HEK293 (cell line): ENCODE results near the gene ZNF354C.

Experiments
- CTCF ChIA-PET: fragments of 350-600 bp; formaldehyde crosslinking; extraction: SDS; loops from one replicate; lab custom pipeline; 2021; ENCODE audit warnings: antibody characterized with exemption; lab: Yijun Ruan, JAX
- POLR2A ChIA-PET: fragments of 300-600 bp; formaldehyde crosslinking; extraction: SDS; loops from one replicate; lab custom pipeline; 2020; ENCODE audit warnings: antibody characterized with exemption, inconsistent platforms; lab: Yijun Ruan, JAX
- H3K27ac ChIP-seq: fragments of 200-500 bp; sonication (Bioruptor generic); 2 replicates; pipeline ENCODE4 v1.5.1; 2014; ENCODE audit warnings: low read depth, low read length, control low read depth, inconsistent platforms; ENCODE audit errors: extremely low read depth
- H3K36me3 ChIP-seq, 2 experiments: fragments of 200-500 bp in 1 of 2; sonication (Bioruptor generic) in 1 of 2; 1 replicate in 1 of 2; 2 replicates in 1 of 2; pipeline ENCODE4 v1.5.1; 2014 to 2017; ENCODE audit warnings: inconsistent platforms in 2 of 2, low read length in 2 of 2; ENCODE audit not compliant: control insufficient read depth in 2 of 2, insufficient read depth in 1 of 2
- H3K4me1 ChIP-seq: fragments of 200-500 bp; sonication (Bioruptor generic); 2 replicates; pipeline ENCODE4 v1.5.1; 2014; ENCODE audit warnings: mild to moderate bottlenecking, low read length, inconsistent platforms; ENCODE audit not compliant: control insufficient read depth, insufficient read depth
- H3K4me3 ChIP-seq: 2 replicates; pipeline ENCODE4 v1.5.1; 2011; ENCODE audit warnings: low read depth, mild to moderate bottlenecking, control low read depth, low read length, moderate library complexity
- H3K9me3 ChIP-seq: fragments of 200-500 bp; sonication (Bioruptor generic); 2 replicates; pipeline ENCODE4 v1.5.1; 2014; ENCODE audit warnings: low read depth, low read length, inconsistent platforms; ENCODE audit not compliant: control insufficient read depth, insufficient read depth
- KLF10 ChIP-seq: fragments of 450-650 bp; IDR thresholded peaks from 2 replicates; pipeline ENCODE4 v1.5.1; 2018; ENCODE audit warnings: missing biosample characterization, mild to moderate bottlenecking, missing genetic modification characterization
- KLF9 ChIP-seq: fragments of 450-650 bp; formaldehyde crosslinking; IDR thresholded peaks from 2 replicates; pipeline ENCODE4 v1.5.1; 2016; ENCODE audit warnings: missing biosample characterization, missing genetic modification characterization, low read depth
- ZFP37 ChIP-seq: fragments of 450-650 bp; formaldehyde crosslinking; IDR thresholded peaks from 2 replicates; pipeline ENCODE4 v1.5.1; 2016; ENCODE audit warnings: missing biosample characterization, missing genetic modification characterization
- ZFP69B ChIP-seq: fragments of 450-650 bp; formaldehyde crosslinking; IDR thresholded peaks from 2 replicates; pipeline ENCODE4 v1.5.1; 2016; ENCODE audit warnings: missing biosample characterization, missing genetic modification characterization
- ZNF138 ChIP-seq: fragments of 450-650 bp; formaldehyde crosslinking; IDR thresholded peaks from 2 replicates; pipeline ENCODE4 v1.5.1; 2016; ENCODE audit warnings: missing biosample characterization, missing genetic modification characterization, borderline replicate concordance
- ZNF184 ChIP-seq: fragments of 450-650 bp; IDR thresholded peaks from 2 replicates; pipeline ENCODE4 v1.5.1; 2018; ENCODE audit warnings: missing biosample characterization, mild to moderate bottlenecking, missing genetic modification characterization
- ZNF274 ChIP-seq, 2 experiments: fragments of 200-500 bp in 1 of 2; fragments of 450-650 bp in 1 of 2; sonication (Bioruptor generic) in 1 of 2; formaldehyde crosslinking in 1 of 2; IDR thresholded peaks; 2 replicates each; pipeline versions ENCODE4 v1.5.1 to v1.6.1; 2014 to 2016; ENCODE audit warnings: borderline replicate concordance in 1 of 2, inconsistent platforms in 1 of 2, low read length in 1 of 2, missing biosample characterization in 1 of 2, missing genetic modification characterization in 1 of 2
- ZNF398 ChIP-seq: fragments of 450-650 bp; formaldehyde crosslinking; IDR thresholded peaks from 2 replicates; pipeline ENCODE4 v1.5.1; 2017; ENCODE audit warnings: missing biosample characterization, missing genetic modification characterization
- ZNF48 ChIP-seq: fragments of 450-650 bp; formaldehyde crosslinking; IDR thresholded peaks from 2 replicates; pipeline ENCODE4 v1.5.1; 2016; ENCODE audit warnings: missing biosample characterization, missing genetic modification characterization
- ZNF521 ChIP-seq: fragments of 450-650 bp; formaldehyde crosslinking; IDR thresholded peaks from 2 replicates; pipeline ENCODE4 v1.5.1; 2017; ENCODE audit warnings: missing biosample characterization, mild to moderate bottlenecking, missing genetic modification characterization
- ZNF548 ChIP-seq: fragments of 450-650 bp; formaldehyde crosslinking; IDR thresholded peaks from 2 replicates; pipeline ENCODE4 v1.5.1; 2016; ENCODE audit warnings: missing biosample characterization, missing genetic modification characterization
- ZNF561 ChIP-seq: fragments of 450-650 bp; IDR thresholded peaks from 2 replicates; pipeline ENCODE4 v1.5.1; 2018; ENCODE audit warnings: missing biosample characterization, missing genetic modification characterization, borderline replicate concordance
- ZNF626 ChIP-seq: fragments of 450-650 bp; sonication (Bioruptor Pico); formaldehyde crosslinking; IDR thresholded peaks from 2 replicates; pipeline ENCODE4 v1.5.1; 2018; ENCODE audit warnings: missing biosample characterization, missing genetic modification characterization, inconsistent platforms
- ZNF658 ChIP-seq: fragments of 450-650 bp; formaldehyde crosslinking; IDR thresholded peaks from 2 replicates; pipeline ENCODE4; 2016; ENCODE audit warnings: missing biosample characterization, missing genetic modification characterization
- ZNF664 ChIP-seq: fragments of 450-650 bp; formaldehyde crosslinking; IDR thresholded peaks from 2 replicates; pipeline ENCODE4 v1.5.1; 2016; ENCODE audit warnings: missing biosample characterization, missing genetic modification characterization
- ZNF76 ChIP-seq: fragments of 450-650 bp; formaldehyde crosslinking; IDR thresholded peaks from 2 replicates; pipeline ENCODE4; 2016; ENCODE audit warnings: low read depth, missing biosample characterization, missing genetic modification characterization, borderline replicate concordance
- ZSCAN30 ChIP-seq: fragments of 450-650 bp; IDR thresholded peaks from 2 replicates; pipeline ENCODE4 v1.5.1; 2018; ENCODE audit warnings: missing biosample characterization, mild to moderate bottlenecking, missing genetic modification characterization, moderate library complexity
- TF ChIP-seq, protein P1 (sequence below): fragments of 450-650 bp; formaldehyde crosslinking; IDR thresholded peaks from 2 replicates; pipeline ENCODE4 v1.5.1; 2016; ENCODE audit warnings: missing biosample characterization, missing genetic modification characterization, borderline replicate concordance

Gene ZNF354C

DNA sequence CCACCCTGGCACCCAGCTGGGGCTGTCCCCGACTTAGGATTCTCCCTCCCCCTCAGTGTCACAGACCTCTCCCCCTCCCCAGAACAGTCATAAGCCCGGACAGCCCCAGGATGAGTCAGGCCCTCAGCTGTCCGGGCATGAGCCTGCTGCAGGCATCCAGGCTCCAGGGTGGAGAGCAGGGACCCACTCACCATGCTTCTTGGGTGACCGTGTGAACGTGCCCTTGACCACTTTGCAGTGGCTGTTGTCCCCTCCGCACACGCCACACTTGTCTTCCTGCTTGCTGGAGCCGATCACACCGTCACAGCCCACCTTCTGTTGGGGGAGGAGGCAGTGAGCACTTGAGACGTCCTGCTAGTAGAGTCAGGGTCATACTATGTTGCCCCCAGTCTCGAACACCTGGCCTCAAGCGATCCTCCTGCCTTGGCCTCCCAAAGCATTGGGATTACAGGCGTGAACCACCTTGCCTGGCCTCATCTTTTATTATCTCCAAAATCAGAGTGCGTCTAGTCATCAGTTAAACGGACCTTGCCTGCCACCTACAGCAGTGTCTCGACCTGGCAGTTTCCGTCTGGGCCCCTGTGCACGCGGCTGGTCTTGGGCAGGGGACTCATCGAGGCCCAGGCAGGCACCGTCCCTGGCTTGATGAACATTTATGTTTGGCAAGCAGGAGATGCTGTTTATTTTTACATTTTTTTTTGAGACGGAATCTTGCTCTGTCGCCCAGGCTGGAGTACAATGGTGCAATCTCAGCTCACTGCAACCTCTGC is 72.6 kb downstream of the ZNF354C start:
- H3K9me3 ChIP-seq: no peaks in the 10 kb centered on the region
- CTCF ChIA-PET: no interaction called here
- TF ChIP-seq ZNF658 (tag by site-specific recombination): no peak
- no peak for TF ChIP-seq ZFP37 (tag by site-specific recombination)
- TF ChIP-seq, protein P1, sequence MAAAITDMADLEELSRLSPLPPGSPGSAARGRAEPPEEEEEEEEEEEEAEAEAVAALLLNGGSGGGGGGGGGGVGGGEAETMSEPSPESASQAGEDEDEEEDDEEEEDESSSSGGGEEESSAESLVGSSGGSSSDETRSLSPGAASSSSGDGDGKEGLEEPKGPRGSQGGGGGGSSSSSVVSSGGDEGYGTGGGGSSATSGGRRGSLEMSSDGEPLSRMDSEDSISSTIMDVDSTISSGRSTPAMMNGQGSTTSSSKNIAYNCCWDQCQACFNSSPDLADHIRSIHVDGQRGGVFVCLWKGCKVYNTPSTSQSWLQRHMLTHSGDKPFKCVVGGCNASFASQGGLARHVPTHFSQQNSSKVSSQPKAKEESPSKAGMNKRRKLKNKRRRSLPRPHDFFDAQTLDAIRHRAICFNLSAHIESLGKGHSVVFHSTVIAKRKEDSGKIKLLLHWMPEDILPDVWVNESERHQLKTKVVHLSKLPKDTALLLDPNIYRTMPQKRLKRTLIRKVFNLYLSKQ (tag by site-specific recombination): no peak
- TF ChIP-seq ZFP69B (tag by site-specific recombination): no peak
- no peak for TF ChIP-seq ZNF274 (IDR thresholded peaks at IDR 0.05; ENCODE audit: low read length)
- no peak for TF ChIP-seq ZNF274 (tag by site-specific recombination; IDR thresholded peaks at IDR 0.05; ENCODE audit: borderline replicate concordance)
- TF ChIP-seq ZNF398: no peak
- no peak for TF ChIP-seq ZNF521 (tag by site-specific recombination)
- TF ChIP-seq ZNF626 (tag by site-specific recombination): no peak
- no peak for TF ChIP-seq ZNF184 (tag by site-specific recombination)
- no peak for TF ChIP-seq ZNF48 (tag by site-specific recombination)
- TF ChIP-seq ZNF548 (tag by site-specific recombination): no peak
- no peak for TF ChIP-seq ZNF664 (tag by site-specific recombination)
- no peak for TF ChIP-seq ZNF76
- no peak for TF ChIP-seq KLF10 (tag by site-specific recombination)
- no peak for TF ChIP-seq ZSCAN30 (tag by site-specific recombination)
- no peak for TF ChIP-seq KLF9 (tag by site-specific recombination)
- TF ChIP-seq ZNF561 (tag by site-specific recombination): no peak
- no peak for TF ChIP-seq ZNF138 (tag by site-specific recombination)
- TF ChIP-seq, all 188 proteins: peak for 0
- no peak overlapping the region for H3K27ac ChIP-seq
- no peaks in the 10 kb centered on the region for H3K4me1 ChIP-seq
- POLR2A ChIA-PET: no interaction called here
- no peak overlapping the region for H3K4me3 ChIP-seq
- H3K36me3 ChIP-seq: no peaks in the 10 kb centered on the region
